Measurements from ENCODE around the gene ZNF451. TPM values are rescaled to one million over a fixed set of nuclear protein-coding genes. Genes with fewer than 3 reads are reported as not detected.

The ZNF451 gene
- total RNA-seq, 1 experiment from 2014 or later, result 63.0 TPM

- no TSS peak for BruUV-seq (replicated peaks)
- no peak overlapping the region for H3K4me3 Mint-ChIP-seq (ENCODE audit: unreplicated experiment)
- intact Hi-C loops (cut with micrococcal nuclease), result no loop called here
- no peaks in the 10 kb centered on the region for H3K4me1 Mint-ChIP-seq (ENCODE audit: insufficient read depth, unreplicated experiment)
- H3K36me3 Mint-ChIP-seq (ENCODE audit: insufficient read depth, unreplicated experiment), result peaks cover 5% of the 10 kb centered on the region
- TF ChIP-seq CTCF (IDR thresholded peaks at IDR 0.05; ENCODE audit: unreplicated experiment), result peak; percentile 12
- ChIA-PET CTCF (interaction anchor here (0.6 kb wide), 1 partner anchor 23 kb away, joined by 3 read pairs; no protein-coding TSS in a partner anchor), POLR2A (interaction anchor here (0.6 kb wide), 1 partner anchor 147 kb away, joined by 3 read pairs; the partner anchor contains the start of gene RAB23)
- no peaks in the 10 kb centered on the region for H3K27me3 Mint-ChIP-seq (ENCODE audit: insufficient read depth, unreplicated experiment)
- H3K27ac Mint-ChIP-seq (ENCODE audit: low read depth, unreplicated experiment), result no peak overlapping the region
- no peak for DNase-seq (ENCODE audit: unreplicated experiment)
- H3K9me3 Mint-ChIP-seq (ENCODE audit: unreplicated experiment), result no peaks in the 10 kb centered on the region
Measured at GRCh38 chr6:57075092-57075491, 14.9 kb upstream of the ZNF451 start.

- Mint-ChIP-seq H3K27me3 (ENCODE audit: insufficient read depth, unreplicated experiment) (no peaks in the 10 kb centered on the region), H3K27ac (ENCODE audit: low read depth, unreplicated experiment) (no peak overlapping the region), H3K4me3 (ENCODE audit: unreplicated experiment) (no peak overlapping the region), H3K9me3 (ENCODE audit: unreplicated experiment) (peaks cover 7% of the 10 kb centered on the region), H3K36me3 (ENCODE audit: insufficient read depth, unreplicated experiment) (no peaks in the 10 kb centered on the region), H3K4me1 (ENCODE audit: insufficient read depth, unreplicated experiment) (no peaks in the 10 kb centered on the region)
- ChIA-PET CTCF (no interaction called here), POLR2A (interaction anchor here (0.6 to 1.2 kb wide), 3 partner anchors 11 to 143 kb away, joined by 3 to 4 read pairs (median 4); partner anchors contain the start of genes RAB23 and ZNF451)
- intact Hi-C loops (cut with micrococcal nuclease), result no loop called here
- DNase-seq (ENCODE audit: unreplicated experiment), result no peak
- BruUV-seq (replicated peaks), result no TSS peak
- no peak for TF ChIP-seq CTCF (IDR thresholded peaks at IDR 0.05; ENCODE audit: unreplicated experiment)
Measured at GRCh38 chr6:57078531-57079207, 11.3 kb upstream of the ZNF451 start.

- intact Hi-C loops (cut with micrococcal nuclease), result no loop called here
- H3K4me1 Mint-ChIP-seq (ENCODE audit: insufficient read depth, unreplicated experiment), result peaks cover 6% of the 10 kb centered on the region
- no peaks in the 10 kb centered on the region for H3K27me3 Mint-ChIP-seq (ENCODE audit: insufficient read depth, unreplicated experiment)
- ChIA-PET POLR2A (interaction anchor here (0.8 kb wide), 1 partner anchor 15 kb away, joined by 4 read pairs; no protein-coding TSS in a partner anchor), CTCF (interaction anchor here (0.7 kb wide), 1 partner anchor 19 kb away, joined by 8 read pairs; no protein-coding TSS in a partner anchor)
- no peak overlapping the region for H3K4me3 Mint-ChIP-seq (ENCODE audit: unreplicated experiment)
- H3K27ac Mint-ChIP-seq (ENCODE audit: low read depth, unreplicated experiment), result no peak overlapping the region
- no peak for DNase-seq (ENCODE audit: unreplicated experiment)
- BruUV-seq (replicated peaks), result no TSS peak
- TF ChIP-seq CTCF (IDR thresholded peaks at IDR 0.05; ENCODE audit: unreplicated experiment), result no peak
- peaks cover 6% of the 10 kb centered on the region for H3K9me3 Mint-ChIP-seq (ENCODE audit: unreplicated experiment)
- H3K36me3 Mint-ChIP-seq (ENCODE audit: insufficient read depth, unreplicated experiment), result no peaks in the 10 kb centered on the region
Measured at GRCh38 chr6:57085471-57085870, 4.5 kb upstream of the ZNF451 start.

GRCh38 chr6:57086843-57087242 lies 3.1 kb upstream of the ZNF451 start:
- H3K4me1 Mint-ChIP-seq (ENCODE audit: insufficient read depth, unreplicated experiment), result peaks cover 9% of the 10 kb centered on the region
- H3K27me3 Mint-ChIP-seq (ENCODE audit: insufficient read depth, unreplicated experiment), result no peaks in the 10 kb centered on the region
- intact Hi-C loops (cut with micrococcal nuclease), result no loop called here
- ChIA-PET CTCF (no interaction called here), POLR2A (interaction anchor here (1.1 kb wide), 1 partner anchor 30 kb away, joined by 3 read pairs; no protein-coding TSS in a partner anchor)
- BruUV-seq (replicated peaks), result no TSS peak
- H3K36me3 Mint-ChIP-seq (ENCODE audit: insufficient read depth, unreplicated experiment), result peaks cover 8% of the 10 kb centered on the region
- DNase-seq (ENCODE audit: unreplicated experiment), result no peak
- no peak for TF ChIP-seq CTCF (IDR thresholded peaks at IDR 0.05; ENCODE audit: unreplicated experiment)
- no peak overlapping the region for H3K27ac Mint-ChIP-seq (ENCODE audit: low read depth, unreplicated experiment)
- no peaks in the 10 kb centered on the region for H3K9me3 Mint-ChIP-seq (ENCODE audit: unreplicated experiment)
- H3K4me3 Mint-ChIP-seq (ENCODE audit: unreplicated experiment), result no peak overlapping the region
